T-cell (primary cell): ENCODE data around the gene GSTO2. TPM values are rescaled to one million over a fixed set of nuclear protein-coding genes. Genes with fewer than 3 reads are reported as not detected.

Experiments
- ATAC-seq, 4 experiments: fragments of 200-7000 bp in 3 of 4; fragments of 150-1000 bp in 1 of 4; cut with Tn5 transposase; replicated peaks in 1 of 4; 1 replicate in 3 of 4; 2 replicates in 1 of 4; pipeline ENCODE4 v1.10.0; 2021; ENCODE audit warnings: moderate library complexity in 3 of 4, mild to moderate bottlenecking in 2 of 4, moderate number of reproducible peaks in 1 of 4
- CTCF ChIA-PET, 2 donors: fragments of 300-600 bp; sonication (Branson Sonifier 250); formaldehyde crosslinking; loops; one replicate each; lab custom pipeline; 2022; ENCODE audit warnings: antibody characterized with exemption in 2 of 2; lab: Charles Lee
- POLR2A ChIA-PET, 2 donors: fragments of 300-600 bp; sonication (Branson Sonifier 250); formaldehyde crosslinking; loops; one replicate each; lab custom pipeline; 2022; ENCODE audit warnings: antibody characterized with exemption in 2 of 2; lab: Charles Lee
- DNase-seq, 35 experiments: peaks; one replicate each; pipeline versions ENCODE4 v3.0.0 to v3.0.0-alpha.2; 2013 to 2023
- H3K27ac ChIP-seq: one replicate; pipeline ENCODE4 v1.5.1; 2013; ENCODE audit warnings: low read length
- H3K27me3 ChIP-seq, 2 experiments: replicated peaks in 1 of 2; 1 replicate in 1 of 2; 2 replicates in 1 of 2; pipeline versions ENCODE4 v1.6.1 to v1.7.0; 2013; ENCODE audit warnings: low read length in 1 of 2, mixed read lengths in 1 of 2; ENCODE audit not compliant: control insufficient read depth in 2 of 2, insufficient read depth in 2 of 2; ENCODE audit errors: extremely low read depth in 1 of 2
- H3K36me3 ChIP-seq, 2 donors: 1 replicate in 1 of 2; 2 replicates in 1 of 2; pipeline versions ENCODE4 v1.6.1 to v1.7.0; 2013; ENCODE audit warnings: low read length in 1 of 2; ENCODE audit not compliant: control insufficient read depth in 2 of 2, insufficient read depth in 1 of 2; ENCODE audit errors: extremely low read depth in 1 of 2
- H3K4me1 ChIP-seq, 2 experiments: 1 replicate in 1 of 2; 2 replicates in 1 of 2; pipeline versions ENCODE4 v1.6.1 to v1.7.0; 2013; ENCODE audit warnings: low read length in 2 of 2, mixed read lengths in 1 of 2; ENCODE audit not compliant: insufficient read depth in 2 of 2, control insufficient read depth in 1 of 2; ENCODE audit errors: extremely low read depth in 1 of 2
- H3K4me3 ChIP-seq, 2 donors: 1 replicate in 1 of 2; 2 replicates in 1 of 2; pipeline versions ENCODE4 v1.5.1 to v1.7.0; 2013; ENCODE audit warnings: mild to moderate bottlenecking in 2 of 2, low read length in 1 of 2, moderate library complexity in 1 of 2; ENCODE audit not compliant: control insufficient read depth in 1 of 2; ENCODE audit errors: extremely low read depth in 1 of 2
- H3K9me3 ChIP-seq: 2 replicates; pipeline ENCODE4 v1.7.0; 2013
- H3K27ac Mint-ChIP-seq, 2 donors: one replicate each; pipeline ENCODE4 v1.8.0; 2020 to 2021; ENCODE audit warnings: mild to moderate bottlenecking in 2 of 2, mixed read lengths in 2 of 2
- H3K27me3 Mint-ChIP-seq, 2 donors: one replicate each; pipeline ENCODE4 v1.8.0; 2021 to 2022; ENCODE audit warnings: mixed read lengths in 2 of 2
- H3K36me3 Mint-ChIP-seq: one replicate; pipeline ENCODE4 v1.8.0; 2021; ENCODE audit warnings: mixed read lengths
- H3K4me1 Mint-ChIP-seq, 3 donors: one replicate each; pipeline ENCODE4 v1.8.0; 2020 to 2022; ENCODE audit warnings: mixed read lengths in 3 of 3, mild to moderate bottlenecking in 1 of 3
- H3K4me3 Mint-ChIP-seq, 3 donors: one replicate each; pipeline ENCODE4 v1.8.0; 2020 to 2022; ENCODE audit warnings: mild to moderate bottlenecking in 3 of 3, mixed read lengths in 3 of 3, moderate library complexity in 3 of 3
- H3K9me3 Mint-ChIP-seq, 3 donors: one replicate each; pipeline ENCODE4 v1.8.0; 2020 to 2022; ENCODE audit warnings: mixed read lengths in 3 of 3
- WGBS: methylation state at CpG from one replicate; pipeline ENCODE4 v1.1.5; 2013; ENCODE audit warnings: missing lambda C conversion rate; ENCODE audit not compliant: insufficient coverage; 5-methylcytosine and 5-hydroxymethylcytosine counted together
- total RNA-seq, 35 experiments: library from RNA in 6 of 35; stranded (reverse) in 6 of 35; fragments of 120-200 nt in 1 of 35; gene quantifications; one replicate each; pipeline versions ENCODE4 v1.2.1 to v1.2.4 and lab custom pipeline; 2013 to 2026

Gene GSTO2
- total RNA-seq, 5 donors from 2014 or later (not counting 1 experiment from before 2014, with no cell fraction given), result 0.60 to 2.4 (median 1.9) TPM

DNA sequence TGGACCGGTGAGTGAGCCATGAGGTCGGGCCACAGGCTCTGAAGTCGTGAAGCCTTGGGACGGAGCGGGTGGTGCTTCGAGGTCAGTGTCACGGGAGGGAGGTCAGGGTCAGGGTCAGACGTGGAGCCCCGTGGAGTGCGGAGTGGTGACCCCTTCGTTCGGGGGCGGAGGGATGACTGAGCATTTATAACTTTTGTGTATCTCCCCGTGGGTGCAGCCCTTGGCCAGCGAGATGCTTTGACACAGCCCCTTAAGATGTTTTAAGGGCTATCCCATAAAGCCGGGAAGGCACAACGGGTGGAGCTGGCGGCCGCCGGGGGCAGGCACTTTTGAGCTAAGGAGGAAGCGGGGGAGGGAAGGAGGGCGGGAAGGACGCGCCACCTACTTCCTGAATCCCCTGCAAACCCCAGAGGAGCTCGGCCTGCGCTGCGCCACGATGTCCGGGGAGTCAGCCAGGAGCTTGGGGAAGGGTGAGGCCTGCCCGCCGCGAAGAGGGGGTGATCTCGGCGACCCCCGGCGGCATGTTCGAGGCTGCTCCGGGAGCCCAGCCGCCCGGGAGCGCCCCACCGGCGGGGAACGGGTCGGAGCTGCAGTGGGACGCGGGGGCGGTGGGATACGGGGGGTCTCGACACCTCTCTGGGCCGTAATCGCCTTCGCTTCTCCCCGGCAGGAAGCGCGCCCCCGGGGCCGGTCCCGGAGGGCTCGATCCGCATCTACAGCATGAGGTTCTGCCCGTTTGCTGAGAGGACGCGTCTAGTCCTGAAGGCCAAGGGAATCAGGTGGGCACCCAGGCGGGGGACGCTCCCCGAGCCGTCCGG is 14.3 kb upstream of the GSTO2 start, which contains the start of gene GSTO1:
Gene GSTO1, plus strand, starts transcription at position 400 of the 818 bp plus-strand sequence. Its CDS starts 37 bp downstream, at position 437.
- H3K27me3 Mint-ChIP-seq, result peaks cover 0 to 4% of the 10 kb centered on the region in 2 donors
- H3K27me3 ChIP-seq, result no peaks in the 10 kb centered on the region
- ChIA-PET POLR2A (interaction anchor here (0.6 to 1.4 kb wide), 6 partner anchors 8 to 134 kb away, joined by 3 to 10 read pairs (median 5); partner anchors contain the start of gene GSTO2 (in 2 of the 2)), CTCF (interaction anchor here (0.6 to 3.4 kb wide), 6 partner anchors 19 to 488 kb away, joined by 3 to 12 read pairs (median 4); partner anchors contain the start of gene CFAP43 (in 1 of the 2))
- H3K4me3 ChIP-seq, result peak within 1 kb of the TSS; percentile 68 to 88
- no peaks in the 10 kb centered on the region for H3K9me3 Mint-ChIP-seq
- peaks cover 16% of the 10 kb centered on the region for H3K36me3 Mint-ChIP-seq
- peak within 1 kb of the TSS; percentile 91 to 98 (median 98) for H3K4me3 Mint-ChIP-seq
- peaks cover 11 to 13% of the 10 kb centered on the region in 2 experiments for H3K4me1 ChIP-seq
- H3K27ac Mint-ChIP-seq, result peak within 1 kb of the TSS; percentile 91 to 99
- peaks cover 0 to 18% of the 10 kb centered on the region in 2 donors for H3K36me3 ChIP-seq
- DNase-seq, result peak in 26 of 35 experiments; percentile 19 to 68 (median 28)
- ATAC-seq, result peak; percentile 66 to 80 (median 76)
- no peaks in the 10 kb centered on the region for H3K9me3 ChIP-seq
- peak within 1 kb of the TSS; percentile 79 for H3K27ac ChIP-seq
- WGBS, result under 1% methylated on average over 64 of the region's 69 CpGs
- H3K4me1 Mint-ChIP-seq, result peaks cover 49 to 57% (median 54%) of the 10 kb centered on the region in 3 donors

DNA sequence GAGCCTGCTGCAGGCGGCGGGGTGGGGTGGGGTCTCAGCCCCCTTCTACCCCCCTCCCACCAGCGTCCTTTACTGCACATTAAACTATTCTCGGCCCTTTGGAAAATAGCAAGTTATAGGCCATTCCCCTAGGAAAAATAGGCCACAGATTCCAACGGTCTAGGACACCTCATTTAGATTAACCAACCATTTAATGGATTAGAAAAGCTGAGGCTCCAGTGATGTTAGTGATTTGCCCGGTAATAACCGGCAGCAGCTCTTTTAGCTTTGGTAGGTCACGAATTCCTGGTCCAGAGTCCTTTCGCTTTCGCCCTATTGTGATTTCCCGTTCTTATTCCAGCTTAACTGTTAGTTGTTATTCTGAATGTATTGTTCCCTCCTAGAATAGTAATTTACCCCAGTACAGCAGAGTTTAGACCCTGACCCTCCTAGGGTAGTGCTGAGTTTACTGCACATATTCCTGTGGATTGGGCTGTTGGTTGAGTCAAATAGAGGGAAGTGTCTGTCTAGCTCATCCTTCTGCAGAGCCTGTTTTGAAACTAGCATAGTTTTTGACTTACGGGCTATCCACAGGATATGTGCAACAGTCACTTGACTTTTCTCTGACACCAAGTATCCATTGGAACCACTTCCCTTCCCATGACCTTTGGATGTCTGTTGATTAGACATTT is 13.5 kb upstream of the GSTO2 start:
- Mint-ChIP-seq H3K36me3 (peaks cover 22% of the 10 kb centered on the region), H3K9me3 (no peaks in the 10 kb centered on the region), H3K27me3 (no peaks in the 10 kb centered on the region), H3K4me3 (peak overlapping the region; percentile 91 to 98 (median 98)), H3K27ac (peak overlapping the region; percentile 91 to 99), H3K4me1 (peaks cover 57 to 64% (median 61%) of the 10 kb centered on the region in 3 donors)
- WGBS, result no CpG with 5 or more reads among the region's 12 CpGs
- H3K4me3 ChIP-seq, result peak overlapping the region; percentile 68 to 88
- H3K9me3 ChIP-seq, result no peaks in the 10 kb centered on the region
- POLR2A ChIA-PET, result interaction anchor here (1.1 to 1.4 kb wide), 3 partner anchors 7 to 135 kb away, joined by 3 to 5 read pairs (median 4); no protein-coding TSS in a partner anchor
- CTCF ChIA-PET, result interaction anchor here (1.0 to 3.4 kb wide), 7 partner anchors 12 to 98 kb away, joined by 3 to 12 read pairs (median 4); partner anchors contain the start of genes CFAP43 (in 1 of the 2) and CFAP58 (in 1 of the 2)
- H3K27ac ChIP-seq, result peak overlapping the region; percentile 79
- DNase-seq (peak in 1 of 35 experiments; percentile 42), ATAC-seq (peak; percentile 19 to 60 (median 38))
- H3K4me1 ChIP-seq, result peaks cover 11 to 17% of the 10 kb centered on the region in 2 experiments
- H3K36me3 ChIP-seq, result peaks cover 0 to 25% of the 10 kb centered on the region in 2 donors
- no peaks in the 10 kb centered on the region for H3K27me3 ChIP-seq

DNA sequence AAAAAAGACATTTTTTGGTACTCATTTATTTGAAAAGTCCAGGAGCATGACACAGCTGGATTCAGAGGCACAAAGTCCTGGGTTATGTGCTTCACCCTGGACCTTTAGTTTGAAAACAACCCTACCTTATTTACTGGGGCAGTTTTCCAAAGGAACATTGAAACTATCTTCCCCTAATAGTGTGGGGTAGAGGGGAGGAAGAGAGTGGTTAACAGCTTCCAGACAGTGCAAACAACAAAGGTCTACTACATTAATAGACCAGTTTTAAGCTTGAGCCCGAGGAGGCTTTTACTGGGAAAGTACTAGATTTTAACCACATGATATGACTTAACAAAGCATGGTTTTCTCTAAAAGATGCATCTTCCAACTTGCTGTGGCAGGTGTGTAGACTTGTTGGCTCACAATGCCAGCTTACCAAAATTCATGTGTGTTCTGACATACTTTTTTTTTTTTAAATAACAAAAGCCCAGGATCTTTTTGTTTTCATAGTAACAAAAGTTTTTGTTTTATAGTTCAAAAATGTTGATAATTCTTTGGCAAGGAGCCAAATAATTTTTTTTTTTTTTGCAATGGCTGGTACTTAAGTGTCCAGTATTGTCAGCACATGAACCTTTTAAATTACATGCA is 12.5 kb upstream of the GSTO2 start:
- Histone ChIP-seq H3K36me3 (peaks cover 0 to 35% of the 10 kb centered on the region in 2 donors), H3K27me3 (no peaks in the 10 kb centered on the region), H3K4me3 (peak overlapping the region in 1 of 2 donors; percentile 13), H3K9me3 (no peaks in the 10 kb centered on the region), H3K27ac (peak overlapping the region; percentile 79), H3K4me1 (peaks cover 11 to 17% of the 10 kb centered on the region in 2 experiments)
- DNase-seq (peak in 1 of 35 experiments; percentile 63), ATAC-seq (peak in 2 of 4 experiments; percentile 7 to 56)
- Mint-ChIP-seq H3K4me3 (peak overlapping the region; percentile 91 to 98 (median 98)), H3K27ac (peak overlapping the region; percentile 91 to 99), H3K27me3 (no peaks in the 10 kb centered on the region), H3K9me3 (no peaks in the 10 kb centered on the region), H3K36me3 (peaks cover 32% of the 10 kb centered on the region), H3K4me1 (peaks cover 67 to 74% (median 71%) of the 10 kb centered on the region in 3 donors)
- no CpG with 5 or more reads among the region's 1 CpG for WGBS
- POLR2A ChIA-PET, result interaction anchor here (0.7 kb wide), 4 partner anchors 30 to 281 kb away, joined by 3 to 6 read pairs (median 4); no protein-coding TSS in a partner anchor
- CTCF ChIA-PET, result interaction anchor here (0.5 to 3.4 kb wide), 12 partner anchors 8 to 490 kb away, joined by 3 to 12 read pairs (median 4); partner anchors contain the start of gene CFAP58 (in 1 of the 2)

DNA sequence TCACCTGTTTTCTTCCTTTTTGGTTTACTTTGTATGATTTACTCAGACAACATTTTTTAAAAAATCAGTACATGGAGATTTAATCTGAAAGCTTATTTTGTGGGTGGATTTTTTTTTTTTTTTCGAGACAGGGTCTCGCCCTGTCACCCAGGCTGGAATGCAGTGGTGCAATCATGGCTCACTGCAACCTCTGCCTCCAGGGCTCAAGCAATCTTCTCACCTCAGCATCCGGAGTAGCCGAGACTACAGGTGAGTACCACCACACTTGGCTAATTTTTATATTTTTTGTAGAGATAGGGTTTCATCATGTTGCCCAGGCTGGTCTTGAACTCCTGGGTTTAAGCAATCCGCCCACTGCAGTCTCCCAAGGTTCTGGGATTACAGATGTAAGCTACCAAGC is 11.7 kb upstream of the GSTO2 start:
- peak overlapping the region; percentile 91 to 99 for H3K27ac Mint-ChIP-seq
- Histone ChIP-seq H3K9me3 (no peaks in the 10 kb centered on the region), H3K27me3 (no peaks in the 10 kb centered on the region), H3K36me3 (peaks cover 5 to 43% of the 10 kb centered on the region in 2 donors), H3K27ac (no peak overlapping the region), H3K4me1 (peaks cover 11 to 20% of the 10 kb centered on the region in 2 experiments), H3K4me3 (no peak overlapping the region)
- H3K4me3 Mint-ChIP-seq, result peak overlapping the region; percentile 13 to 98 (median 91)
- peaks cover 37% of the 10 kb centered on the region for H3K36me3 Mint-ChIP-seq
- H3K9me3 Mint-ChIP-seq, result no peaks in the 10 kb centered on the region
- no peaks in the 10 kb centered on the region for H3K27me3 Mint-ChIP-seq
- ATAC-seq (no peak), DNase-seq (no peak)
- ChIA-PET CTCF (interaction anchor here (0.5 to 3.4 kb wide), 9 partner anchors 9 to 341 kb away, joined by 3 to 12 read pairs (median 4); no protein-coding TSS in a partner anchor), POLR2A (interaction anchor here (0.6 to 0.7 kb wide), 3 partner anchors 26 to 142 kb away, joined by 3 read pairs; no protein-coding TSS in a partner anchor)
- no CpG with 5 or more reads among the region's 5 CpGs for WGBS
- H3K4me1 Mint-ChIP-seq, result peaks cover 74 to 77% (median 75%) of the 10 kb centered on the region in 3 donors

DNA sequence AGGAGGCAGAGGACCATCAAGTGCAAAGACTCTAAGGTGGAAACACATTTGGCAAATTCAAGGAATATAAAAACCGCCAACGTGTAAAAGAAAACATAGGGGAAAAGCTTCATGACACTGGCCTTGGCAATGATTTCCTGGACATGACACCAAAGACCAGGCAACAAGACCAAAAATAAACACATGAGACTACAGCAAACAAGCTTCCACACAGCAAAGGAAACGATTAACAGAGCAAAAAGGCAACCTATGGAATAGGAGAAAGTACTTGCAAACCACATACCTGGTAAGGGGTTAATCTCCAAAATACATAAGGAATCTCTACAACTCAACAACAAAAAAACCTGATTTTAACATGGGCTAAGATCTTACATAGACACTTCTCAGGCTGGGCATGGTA is 10.8 kb upstream of the GSTO2 start:
- WGBS, result 100% methylated on average over 2 of the region's 3 CpGs
- Mint-ChIP-seq H3K9me3 (no peaks in the 10 kb centered on the region), H3K27me3 (no peaks in the 10 kb centered on the region), H3K27ac (peak overlapping the region; percentile 65 to 71), H3K4me1 (peaks cover 75 to 77% (median 76%) of the 10 kb centered on the region in 3 donors), H3K4me3 (no peak overlapping the region), H3K36me3 (peaks cover 37% of the 10 kb centered on the region)
- Histone ChIP-seq H3K4me1 (peaks cover 11 to 20% of the 10 kb centered on the region in 2 experiments), H3K27me3 (no peaks in the 10 kb centered on the region), H3K27ac (no peak overlapping the region), H3K36me3 (peaks cover 5 to 50% of the 10 kb centered on the region in 2 donors), H3K9me3 (no peaks in the 10 kb centered on the region), H3K4me3 (no peak overlapping the region)
- POLR2A ChIA-PET, result no interaction called here
- ATAC-seq (no peak), DNase-seq (no peak)
- CTCF ChIA-PET, result no interaction called here
